GM12872 (cell line): Measurements from ENCODE around the gene PHLDA1.

Experiments
- CTCF ChIP-seq: IDR thresholded peaks from 3 replicates; pipeline ENCODE4 v1.5.1; 2011; ENCODE audit warnings: low read depth, mild to moderate bottlenecking, low read length, moderate library complexity; ENCODE audit not compliant: insufficient read depth

Gene PHLDA1

DNA sequence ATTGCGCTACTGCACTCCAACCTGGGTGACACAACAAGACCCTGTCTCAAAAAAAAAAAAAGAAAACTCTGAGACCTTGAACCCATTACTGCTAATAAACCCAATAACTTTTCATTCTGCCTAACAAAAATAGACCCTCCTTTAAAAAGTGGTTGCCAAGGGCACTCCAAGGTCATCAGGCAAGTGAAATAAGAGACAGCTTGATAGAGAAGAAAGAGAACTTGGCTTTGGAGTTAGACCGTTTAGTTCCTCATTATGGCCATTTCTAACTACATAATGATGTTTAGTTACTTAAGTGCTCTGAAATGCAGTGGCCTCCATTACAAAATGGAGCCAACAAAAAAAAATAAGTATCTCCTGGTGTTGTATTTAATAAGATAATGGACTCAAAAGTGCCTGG, 55.9 kb downstream of the PHLDA1 start:
- TF ChIP-seq CTCF, result no peak
